DND-41 (cell line): ENCODE results near the gene NACC2.

Experiments
- ATAC-seq: fragments of 200-7000 bp; cut with Tn5 transposase; 3 replicates; pipeline ENCODE4 v1.9.1; 2021; ENCODE audit warnings: low read depth; ENCODE audit not compliant: insufficient read depth
- DNase-seq: peaks from one replicate; pipeline ENCODE4 v3.0.0-alpha.2; 2020
- H2AFZ ChIP-seq: 2 replicates; pipeline ENCODE4 v1.6.0; 2012; ENCODE audit warnings: low read depth, low read length
- H3K27ac ChIP-seq: 2 replicates; pipeline ENCODE4 v1.5.1; 2012; ENCODE audit warnings: low read length, inconsistent platforms
- H3K27me3 ChIP-seq: fragments of 200-600 bp; sonication (generic); 2 replicates; pipeline ENCODE4 v1.6.0; 2012; ENCODE audit warnings: low read length, mild to moderate bottlenecking, inconsistent platforms; ENCODE audit not compliant: insufficient read depth, poor library complexity
- H3K36me3 ChIP-seq: 2 replicates; pipeline ENCODE4 v1.5.1; 2012; ENCODE audit warnings: low read length, inconsistent platforms; ENCODE audit not compliant: insufficient read depth
- H3K4me1 ChIP-seq: 2 replicates; pipeline ENCODE4 v1.5.1; 2012; ENCODE audit warnings: mild to moderate bottlenecking, low read length; ENCODE audit not compliant: insufficient read depth
- H3K4me2 ChIP-seq: 2 replicates; pipeline ENCODE4 v1.6.0; 2012; ENCODE audit warnings: mild to moderate bottlenecking, moderate library complexity, low read length, inconsistent platforms; ENCODE audit not compliant: insufficient read depth
- H3K4me3 ChIP-seq, 2 experiments: fragments of 200-600 bp in 1 of 2; shearing (Covaris generic) in 1 of 2; 2 replicates each; pipeline ENCODE4 v1.5.1; 2012 to 2016; ENCODE audit warnings: inconsistent platforms in 2 of 2, low read length in 2 of 2, mild to moderate bottlenecking in 2 of 2, low read depth in 1 of 2, moderate library complexity in 1 of 2
- H3K79me2 ChIP-seq: 2 replicates; pipeline ENCODE4 v1.6.0; 2012; ENCODE audit warnings: low read length, inconsistent platforms; ENCODE audit not compliant: insufficient read depth
- H3K9ac ChIP-seq: 2 replicates; pipeline ENCODE4 v1.6.0; 2012; ENCODE audit warnings: low read depth, mild to moderate bottlenecking, inconsistent platforms, low read length, moderate library complexity
- H3K9me3 ChIP-seq: 2 replicates; pipeline ENCODE4 v1.5.1; 2012; ENCODE audit warnings: low read length, moderate library complexity, mild to moderate bottlenecking, inconsistent platforms; ENCODE audit not compliant: insufficient read depth, severe bottlenecking
- H4K20me1 ChIP-seq: 2 replicates; pipeline ENCODE4 v1.6.0; 2012; ENCODE audit warnings: low read length; ENCODE audit not compliant: insufficient read depth
- CTCF ChIP-seq: IDR thresholded peaks from 2 replicates; pipeline ENCODE4 v1.5.1; 2012; ENCODE audit warnings: borderline replicate concordance, low read length, moderate library complexity, mild to moderate bottlenecking; ENCODE audit not compliant: poor library complexity, severe bottlenecking; ENCODE audit errors: extremely low read depth
- EZH2 ChIP-seq: IDR thresholded peaks from 3 replicates; pipeline ENCODE4 v1.6.1; 2012; ENCODE audit warnings: borderline replicate concordance, low read depth, mild to moderate bottlenecking, moderate library complexity, low read length, inconsistent platforms; ENCODE audit not compliant: severe bottlenecking

Gene NACC2

DNA sequence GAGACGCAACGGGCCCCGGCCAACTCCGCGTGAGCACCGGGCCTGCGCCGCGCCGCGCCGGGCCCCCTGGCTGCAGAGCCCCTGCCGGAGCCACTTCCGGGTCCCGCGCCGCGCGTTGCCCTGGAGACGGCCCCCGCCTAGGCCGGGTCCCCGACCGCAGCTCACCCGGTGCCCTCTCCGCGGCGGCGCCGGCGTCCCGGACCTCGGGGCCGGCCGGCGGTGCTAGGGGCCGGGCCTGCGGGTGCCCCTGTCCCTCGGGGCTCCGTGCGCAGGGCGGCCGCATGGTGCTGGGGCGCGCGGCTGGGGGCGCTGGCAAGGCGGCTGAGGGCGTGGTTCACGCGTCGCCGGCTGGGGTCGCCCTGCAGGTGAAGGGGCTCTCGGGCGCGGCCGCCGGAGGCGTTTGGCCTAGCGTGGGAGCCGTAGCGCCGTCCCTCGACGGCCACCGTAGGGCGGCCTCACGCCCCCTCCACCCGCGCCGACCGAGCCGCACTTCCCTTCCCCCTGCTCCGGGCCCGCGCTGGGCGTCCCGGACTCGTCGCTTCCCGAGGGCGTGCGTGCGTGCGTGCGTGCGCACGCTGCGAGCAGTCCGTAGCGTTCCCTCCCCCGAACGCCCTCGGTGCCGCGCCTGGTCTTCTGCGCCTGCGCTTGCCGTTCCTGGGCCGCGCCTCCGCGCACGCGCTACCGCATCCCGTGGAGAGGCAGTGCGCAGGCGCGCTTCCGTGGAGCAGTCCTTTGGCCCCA is 23.4 kb upstream of the NACC2 start, which contains the start of gene TMEM250:
TMEM250 (minus strand) TSS at position 556 of the 741 bp plus-strand sequence. CDS start 1,975 bp downstream, outside the sequence.
- peak within 1 kb of the TSS; percentile 89 for H3K27ac ChIP-seq
- peaks cover 34% of the 10 kb centered on the region for H3K36me3 ChIP-seq
- TF ChIP-seq EZH2 (no peak), CTCF (no peak)
- DNase-seq (peak; percentile 94), ATAC-seq (peak; percentile 85)
- H3K4me3 ChIP-seq, result peak within 1 kb of the TSS; percentile 81
- peaks cover 38% of the 10 kb centered on the region for H3K79me2 ChIP-seq
- H4K20me1 ChIP-seq, result peaks cover 27% of the 10 kb centered on the region
- peak within 1 kb of the TSS; percentile 79 for H2AFZ ChIP-seq
- no peaks in the 10 kb centered on the region for H3K27me3 ChIP-seq
- H3K9me3 ChIP-seq, result no peaks in the 10 kb centered on the region
- peak within 1 kb of the TSS; percentile 76 for H3K4me2 ChIP-seq
- peak within 1 kb of the TSS; percentile 88 for H3K9ac ChIP-seq
- H3K4me1 ChIP-seq, result peaks cover 24% of the 10 kb centered on the region

DNA sequence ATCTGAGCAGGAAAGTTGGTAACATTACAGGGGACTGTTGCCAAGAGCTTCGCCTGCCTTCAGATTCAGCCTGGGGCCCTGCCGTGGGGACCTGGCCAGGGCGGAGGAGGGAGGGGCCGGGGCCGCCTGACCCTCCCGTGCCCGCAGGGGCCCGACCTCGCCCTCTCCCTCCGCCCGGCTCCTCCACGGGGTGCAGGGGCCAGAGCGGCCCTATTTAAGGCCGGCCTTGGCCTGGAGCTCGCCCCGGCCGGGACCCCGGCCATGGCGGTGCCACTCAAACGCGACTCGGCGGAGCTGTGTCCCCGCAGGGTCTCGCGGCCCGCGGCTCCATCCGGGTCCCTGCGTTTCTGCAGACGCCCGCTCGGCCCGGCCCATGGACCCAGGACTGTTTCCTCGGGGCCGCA is 22.8 kb upstream of the NACC2 start:
- H3K4me2 ChIP-seq, result peak overlapping the region; percentile 76
- H4K20me1 ChIP-seq, result peaks cover 27% of the 10 kb centered on the region
- H3K9ac ChIP-seq, result peak overlapping the region; percentile 88
- H3K27ac ChIP-seq, result peak overlapping the region; percentile 89
- H3K4me3 ChIP-seq, result peak overlapping the region; percentile 81
- peaks cover 24% of the 10 kb centered on the region for H3K4me1 ChIP-seq
- ATAC-seq, result peak; percentile 1; the same call in 1 of the 3 replicates
- peaks cover 38% of the 10 kb centered on the region for H3K79me2 ChIP-seq
- H2AFZ ChIP-seq, result peak overlapping the region; percentile 79
- H3K27me3 ChIP-seq, result no peaks in the 10 kb centered on the region
- TF ChIP-seq CTCF (no peak), EZH2 (no peak)
- H3K36me3 ChIP-seq, result peaks cover 34% of the 10 kb centered on the region
- no peaks in the 10 kb centered on the region for H3K9me3 ChIP-seq
- no peak for DNase-seq

DNA sequence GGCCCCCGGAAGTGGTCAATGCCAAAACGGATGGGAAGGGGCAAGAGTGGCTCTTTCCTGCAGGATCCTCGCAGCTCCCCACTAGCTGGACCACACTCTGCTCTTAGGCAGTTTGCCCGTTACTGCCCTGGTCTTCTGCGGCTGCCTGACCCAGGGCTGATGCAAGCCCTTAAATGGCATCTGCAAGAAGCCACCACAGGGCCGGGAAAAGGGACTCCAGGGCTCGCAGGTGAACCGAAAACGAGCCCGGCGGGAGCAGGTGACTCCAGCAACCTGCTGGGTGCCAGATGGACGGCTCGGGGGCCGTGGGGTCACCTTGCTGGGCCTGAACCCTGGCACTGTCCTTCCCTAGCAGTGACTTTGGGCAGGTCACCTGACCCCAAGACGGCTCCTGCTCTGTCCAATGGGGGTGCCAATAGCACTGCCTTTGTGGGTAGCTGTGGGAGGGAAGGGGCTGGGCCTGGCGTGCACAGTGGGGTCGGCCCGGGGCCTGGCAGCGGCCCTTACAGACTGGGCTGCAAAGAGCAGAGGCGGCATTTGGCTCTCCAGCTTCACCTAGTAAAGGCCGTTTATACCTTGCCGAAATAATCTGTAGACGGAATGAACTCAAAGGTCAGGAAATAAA is 22.3 kb upstream of the NACC2 start:
- peak; percentile 29 for DNase-seq
- H3K27me3 ChIP-seq, result no peaks in the 10 kb centered on the region

More for the DNA sequence above, 22.3 kb upstream of the NACC2 start:
- peak overlapping the region; percentile 76 for H3K4me2 ChIP-seq
- H3K79me2 ChIP-seq, result peaks cover 38% of the 10 kb centered on the region
- H3K9ac ChIP-seq, result peak overlapping the region; percentile 88
- no peaks in the 10 kb centered on the region for H3K9me3 ChIP-seq
- H4K20me1 ChIP-seq, result peaks cover 27% of the 10 kb centered on the region
- TF ChIP-seq EZH2 (no peak), CTCF (no peak)
- H3K4me1 ChIP-seq, result peaks cover 24% of the 10 kb centered on the region
- H3K4me3 ChIP-seq, result peak overlapping the region; percentile 81
- ATAC-seq, result no peak
- peak overlapping the region; percentile 89 for H3K27ac ChIP-seq
- H2AFZ ChIP-seq, result no peak overlapping the region
- H3K36me3 ChIP-seq, result peaks cover 34% of the 10 kb centered on the region
